Measurements from ENCODE around the gene KLHL24.
"Not testable (repeated sequence)": the region's sequence is repeated elsewhere in the genome, so short reads cannot be mapped to it uniquely, and the experiment has no call there.

Gene KLHL24

GRCh38 chr3:183620252-183620628 lies 15.2 kb upstream of the KLHL24 start:
- DNase-seq (ENCODE audit: low read depth): no peak
- TF ChIP-seq CTCF (IDR thresholded peaks at IDR 0.05; ENCODE audit: control insufficient read depth, insufficient read depth, low read depth, low read length, missing control alignments): no peak
- no peak overlapping the region for H3K4me3 ChIP-seq (ENCODE audit: control insufficient read depth, low read depth, low read length)

GRCh38 chr3:183622473-183622872 lies 12.9 kb upstream of the KLHL24 start:
- H3K4me3 ChIP-seq (ENCODE audit: control insufficient read depth, low read depth, low read length); DNase-seq (ENCODE audit: low read depth): not testable (repeated sequence)

GRCh38 chr3:183626877-183627594 lies 8.4 kb upstream of the KLHL24 start:
- DNase-seq (ENCODE audit: low read depth): no peak
- no peak for TF ChIP-seq CTCF (IDR thresholded peaks at IDR 0.05; ENCODE audit: control insufficient read depth, insufficient read depth, low read depth, low read length, missing control alignments)
- H3K4me3 ChIP-seq (ENCODE audit: control insufficient read depth, low read depth, low read length): no peak overlapping the region

- H3K4me3 ChIP-seq (ENCODE audit: control insufficient read depth, low read depth, low read length): no peak overlapping the region
- no peak for DNase-seq (ENCODE audit: low read depth)
- TF ChIP-seq CTCF (IDR thresholded peaks at IDR 0.05; ENCODE audit: control insufficient read depth, insufficient read depth, low read depth, low read length, missing control alignments): no peak
Observed at GRCh38 chr3:183629546-183630301, 5.7 kb upstream of the KLHL24 start.

- no peak for TF ChIP-seq CTCF (IDR thresholded peaks at IDR 0.05; ENCODE audit: control insufficient read depth, insufficient read depth, low read depth, low read length, missing control alignments)
- H3K4me3 ChIP-seq (ENCODE audit: control insufficient read depth, low read depth, low read length): no peak overlapping the region
- DNase-seq (ENCODE audit: low read depth): no peak
Observed at GRCh38 chr3:183631715-183632114, 3.7 kb upstream of the KLHL24 start.

GRCh38 chr3:183632725-183633124 lies 2.7 kb upstream of the KLHL24 start:
- not testable (repeated sequence) for DNase-seq (ENCODE audit: low read depth); H3K4me3 ChIP-seq (ENCODE audit: control insufficient read depth, low read depth, low read length)

- no peak for DNase-seq (ENCODE audit: low read depth)
- no peak for TF ChIP-seq CTCF (IDR thresholded peaks at IDR 0.05; ENCODE audit: control insufficient read depth, insufficient read depth, low read depth, low read length, missing control alignments)
- H3K4me3 ChIP-seq (ENCODE audit: control insufficient read depth, low read depth, low read length): no peak overlapping the region
Observed at GRCh38 chr3:183634707-183635106, 716 bp upstream of the KLHL24 start.

Measured in AG09309 (cell line).